ENCODE data around the gene TCF25.
"Not testable (repeated sequence)": the region's sequence is repeated elsewhere in the genome, so short reads cannot be mapped to it uniquely, and the experiment has no call there.

TCF25 gene

DNA sequence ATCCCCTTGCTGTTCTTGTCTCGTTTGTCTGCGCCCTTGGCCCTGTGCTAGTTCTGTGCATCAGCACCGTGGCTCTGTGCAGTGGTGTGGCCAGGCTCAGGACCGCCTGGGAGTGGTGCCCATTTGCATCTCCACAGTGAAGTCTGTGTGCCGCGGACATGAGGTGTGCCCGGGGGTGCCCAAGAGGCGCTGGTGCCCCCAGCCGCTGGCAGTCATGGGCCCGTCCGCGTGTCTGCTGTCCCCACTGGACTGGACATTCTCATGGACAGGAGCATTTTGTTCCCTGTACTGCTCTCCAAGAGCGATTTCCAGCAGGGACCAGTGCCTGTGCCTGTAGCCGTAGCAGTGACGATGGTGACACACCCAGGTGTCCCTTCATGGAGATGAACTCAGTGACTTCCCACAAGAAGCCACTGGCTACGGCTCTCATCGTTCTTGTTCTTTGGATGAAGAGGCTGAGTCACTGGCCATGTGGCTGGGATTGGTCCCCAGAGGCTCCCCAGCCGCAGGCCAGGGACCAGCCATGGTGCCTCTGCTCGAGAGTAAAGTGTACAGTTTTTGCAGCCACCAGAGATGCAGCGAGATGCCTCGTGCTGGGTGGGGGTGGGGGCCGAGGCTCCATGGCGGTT, 32.2 kb downstream of the TCF25 start:
- no peak for DNase-seq (ENCODE audit: low spot score)

DNA sequence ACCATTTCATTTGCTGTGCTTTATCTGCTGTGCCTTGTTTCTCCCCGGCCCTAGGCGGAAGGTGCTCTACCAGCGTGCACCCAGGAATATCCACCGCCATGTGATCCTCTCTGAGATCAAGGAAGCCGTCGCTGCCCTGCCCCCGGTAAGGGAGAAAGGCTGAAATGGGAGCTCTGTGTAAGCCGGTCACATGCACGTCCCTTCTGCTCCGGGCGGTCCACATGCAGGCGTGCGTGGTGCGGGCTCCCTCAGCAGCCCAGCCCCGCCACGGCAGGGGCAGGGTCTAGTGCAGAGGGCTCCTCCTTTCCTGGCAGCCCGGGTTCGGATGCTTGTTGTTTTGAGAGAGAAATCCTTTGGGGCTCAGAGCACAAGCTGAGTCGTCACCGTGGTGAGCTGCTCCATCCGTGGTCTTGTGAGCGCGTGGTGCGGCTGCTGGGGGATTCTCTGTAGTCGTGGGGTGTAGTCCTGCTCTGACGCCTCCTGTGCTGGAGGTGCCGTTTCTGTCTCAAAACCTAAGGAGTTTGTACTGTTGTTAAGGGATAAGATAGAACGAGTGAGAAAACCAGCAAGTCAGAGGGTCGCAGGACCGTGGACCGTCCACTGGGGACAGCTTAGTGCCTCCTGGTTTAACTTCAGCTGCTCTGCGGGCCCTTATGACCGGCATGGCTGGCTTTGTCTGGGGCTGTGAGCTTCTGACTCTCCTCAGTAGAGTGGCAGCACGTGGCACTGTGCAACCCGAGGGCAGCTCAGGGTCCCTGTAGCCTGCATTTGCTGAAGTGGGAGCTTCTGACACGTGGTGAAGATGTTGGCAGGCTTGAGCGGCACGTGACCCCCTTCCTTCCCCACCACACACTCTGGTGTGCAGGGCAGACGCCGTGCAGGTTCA, 33.0 kb downstream of the TCF25 start:
- no peak for DNase-seq (ENCODE audit: low spot score)

DNA sequence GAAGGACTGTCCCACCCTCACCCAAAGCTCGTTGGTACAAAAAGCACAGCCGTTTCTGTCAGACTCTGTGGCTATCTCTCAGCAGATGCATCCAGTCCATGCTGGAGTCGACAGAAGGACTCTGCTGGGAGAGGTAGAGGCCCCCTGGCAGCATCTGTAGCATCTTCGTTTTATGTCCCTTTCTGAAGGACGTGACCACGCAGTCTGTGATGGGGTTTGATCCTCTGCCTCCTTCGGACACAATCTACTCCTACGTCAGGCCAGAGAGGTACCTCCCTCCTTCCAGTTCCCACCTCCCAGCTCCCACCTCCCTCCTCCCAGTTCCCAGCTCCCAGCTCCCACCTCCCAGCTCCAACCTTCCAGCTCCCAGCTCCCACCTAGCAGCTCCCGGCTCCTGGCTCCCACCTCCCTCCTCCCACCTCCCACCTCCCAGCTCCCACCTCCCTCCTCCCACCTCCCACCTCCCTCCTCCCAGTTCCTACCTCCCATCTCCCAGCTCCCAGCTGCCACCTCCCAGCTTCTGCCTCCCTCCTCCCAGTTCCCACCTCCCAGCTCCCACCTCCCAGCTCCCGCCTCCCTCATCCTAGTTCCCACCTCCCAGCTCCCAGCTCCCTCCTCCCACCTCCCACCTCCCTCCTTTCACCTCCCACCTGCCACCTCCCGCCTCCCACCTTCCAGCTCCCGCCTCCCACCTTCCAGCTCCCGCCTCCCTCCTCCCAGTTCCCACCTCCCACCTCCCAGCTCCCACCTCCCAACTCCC, 33.8 kb downstream of the TCF25 start:
- DNase-seq (ENCODE audit: low spot score) = no peak

DNA sequence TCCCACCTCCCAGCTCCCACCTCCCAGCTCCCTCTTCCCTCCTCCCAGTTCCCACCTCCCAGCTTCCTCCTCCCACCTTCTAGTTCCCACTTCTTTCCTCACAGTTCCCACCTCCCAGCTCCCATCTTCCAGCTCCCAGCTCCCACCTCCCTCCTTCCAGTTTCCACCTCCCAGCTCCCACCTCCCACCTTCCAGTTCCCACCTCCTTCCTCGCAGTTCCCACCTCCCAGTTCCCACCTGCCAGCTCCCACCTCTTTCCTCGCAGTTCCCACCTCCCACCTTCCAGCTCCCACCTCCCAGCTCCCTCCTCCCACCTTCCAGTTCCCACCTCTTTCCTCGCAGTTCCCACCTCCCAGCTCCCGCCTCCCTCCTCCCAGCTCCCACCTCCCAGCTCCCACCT, 34.8 kb downstream of the TCF25 start:
- no peak for DNase-seq (ENCODE audit: low spot score)

DNA sequence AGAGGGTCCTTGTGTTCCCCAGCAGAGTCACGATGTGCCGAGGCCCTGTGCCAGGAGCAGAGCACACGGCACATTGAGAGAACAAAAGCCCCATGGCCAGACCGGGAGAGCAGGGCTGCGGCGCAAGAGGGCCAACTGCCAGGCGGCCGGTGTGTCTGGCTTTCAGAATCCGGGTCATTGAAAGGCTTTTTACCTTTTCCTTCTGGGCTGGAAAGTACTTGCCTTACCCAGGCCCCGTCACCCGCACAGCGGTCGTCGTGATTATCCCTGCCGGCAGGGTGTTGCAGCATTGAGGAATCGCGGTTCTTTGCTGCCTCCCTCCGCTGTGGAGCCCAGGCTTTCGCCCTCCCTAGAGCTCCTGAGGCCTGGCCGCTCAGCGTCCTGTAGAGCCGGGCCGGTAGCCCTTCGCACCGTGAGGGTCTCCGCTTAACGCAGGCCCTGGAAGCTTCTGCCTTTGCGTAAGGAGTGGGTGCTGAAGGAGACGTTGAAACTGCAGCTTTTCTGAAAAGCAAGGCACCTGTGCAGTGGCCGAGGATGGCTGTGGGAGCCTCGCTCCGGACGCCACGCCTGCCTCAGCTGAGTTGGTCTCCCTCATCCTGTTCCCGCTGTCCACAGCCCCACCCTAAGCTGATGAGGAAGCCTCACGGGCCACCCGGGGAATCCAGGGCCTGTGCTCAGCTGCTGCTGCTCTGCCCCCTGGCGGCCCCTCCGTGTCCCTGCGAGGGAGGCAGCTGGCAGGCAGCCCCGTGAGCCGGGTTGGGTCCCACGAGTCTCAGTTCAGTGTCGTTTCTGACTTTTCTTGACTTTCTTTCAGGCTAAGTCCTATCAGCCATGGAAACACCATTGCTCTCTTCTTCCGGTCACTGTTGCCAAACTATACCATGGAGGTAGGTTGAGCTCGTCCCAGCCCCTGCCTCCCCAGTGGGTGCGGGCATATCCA, 36.7 kb downstream of the TCF25 start:
- peak; percentile 83 for DNase-seq (ENCODE audit: low spot score)

DNA sequence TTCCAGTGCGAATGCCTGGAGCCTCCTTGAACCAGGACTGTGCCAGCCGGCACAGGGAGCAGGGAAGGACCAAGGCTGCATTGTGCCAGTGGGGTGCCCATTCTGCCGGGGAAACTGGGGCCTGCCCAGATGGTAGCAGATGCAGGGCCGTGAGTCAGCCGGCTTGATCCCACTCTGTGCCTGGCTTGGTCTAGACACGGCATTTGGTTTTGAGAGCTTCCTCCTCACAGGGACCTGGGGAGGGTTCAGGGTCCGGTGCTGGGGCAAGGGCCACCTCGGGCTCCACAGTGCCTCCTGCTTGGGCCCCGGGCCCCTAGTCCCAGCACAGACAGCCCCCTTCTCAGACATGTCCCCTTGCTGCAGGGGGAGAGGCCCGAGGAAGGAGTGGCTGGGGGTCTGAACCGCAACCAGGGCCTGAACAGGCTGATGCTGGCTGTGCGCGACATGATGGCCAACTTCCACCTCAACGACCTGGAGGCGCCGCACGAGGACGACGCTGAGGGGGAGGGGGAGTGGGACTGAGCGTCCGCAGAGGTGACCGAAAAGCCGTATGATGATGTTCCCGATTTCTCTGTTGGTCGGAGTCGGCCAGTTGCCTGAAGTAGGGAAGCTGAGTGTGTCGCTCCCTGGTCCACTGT, 37.4 kb downstream of the TCF25 start:
- DNase-seq (ENCODE audit: low spot score) = no peak

DNA sequence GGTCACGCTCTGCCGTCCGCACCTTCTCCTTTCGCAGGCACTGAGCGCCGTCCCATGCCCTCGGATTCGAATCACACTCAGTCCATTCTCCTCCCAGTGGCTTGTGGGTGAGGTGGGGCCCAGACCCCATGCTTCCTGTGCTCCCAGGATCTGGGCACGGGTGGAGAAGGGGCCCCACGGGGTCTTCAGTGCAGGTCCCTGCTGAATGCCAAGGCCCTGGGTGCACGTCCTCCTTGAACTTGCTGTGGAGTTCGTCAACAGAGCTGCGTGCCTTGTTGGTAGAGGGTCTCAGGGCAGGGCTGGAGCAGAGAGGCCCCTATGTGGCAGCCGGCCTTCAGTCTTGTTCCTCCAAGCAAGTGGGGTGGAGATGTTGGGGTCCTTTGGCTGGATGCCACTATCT, 38.0 kb downstream of the TCF25 start:
- no peak for DNase-seq (ENCODE audit: low spot score)

DNA sequence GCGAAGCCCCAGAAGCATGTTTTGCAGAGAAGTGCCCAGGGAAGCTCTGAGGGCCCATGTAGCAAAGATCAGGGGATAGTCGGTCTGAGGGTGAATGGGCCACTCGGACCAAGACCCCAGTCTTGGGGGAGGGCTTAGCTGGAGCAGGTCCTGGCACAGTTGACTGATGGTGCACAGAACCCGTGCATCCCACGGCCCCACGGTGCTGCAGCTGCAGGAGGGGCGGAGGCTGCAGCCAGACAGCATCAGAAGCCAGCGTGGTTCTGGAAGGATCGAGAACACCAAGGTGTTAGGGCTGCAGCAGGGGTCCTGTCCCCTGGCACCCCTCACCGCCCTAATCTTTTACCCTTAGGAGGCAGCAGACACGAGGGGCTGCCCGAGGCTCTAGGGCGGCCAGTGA, 38.8 kb downstream of the TCF25 start:
- no peak for DNase-seq (ENCODE audit: low spot score)

DNA sequence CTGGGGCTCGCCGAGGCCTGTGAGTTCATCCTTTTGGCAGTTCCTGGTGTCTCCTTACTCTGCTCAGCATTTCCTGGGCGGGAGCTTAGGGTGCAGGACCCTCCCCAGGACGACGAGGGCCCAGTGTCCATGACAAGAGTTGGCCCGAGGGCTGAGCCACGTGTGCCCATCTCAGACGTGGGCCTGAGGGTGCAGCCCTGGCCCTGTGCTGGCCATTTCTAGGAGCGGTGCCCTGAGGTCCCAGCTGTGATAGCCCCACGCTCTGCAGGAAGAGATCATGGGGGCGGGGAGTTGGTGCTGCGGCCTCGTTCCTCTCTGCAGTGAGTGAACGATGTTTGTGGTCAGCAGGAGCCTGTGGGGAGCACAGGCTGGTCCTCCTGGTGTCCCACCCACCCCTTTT, 39.2 kb downstream of the TCF25 start:
- DNase-seq (ENCODE audit: low spot score) = no peak

DNA sequence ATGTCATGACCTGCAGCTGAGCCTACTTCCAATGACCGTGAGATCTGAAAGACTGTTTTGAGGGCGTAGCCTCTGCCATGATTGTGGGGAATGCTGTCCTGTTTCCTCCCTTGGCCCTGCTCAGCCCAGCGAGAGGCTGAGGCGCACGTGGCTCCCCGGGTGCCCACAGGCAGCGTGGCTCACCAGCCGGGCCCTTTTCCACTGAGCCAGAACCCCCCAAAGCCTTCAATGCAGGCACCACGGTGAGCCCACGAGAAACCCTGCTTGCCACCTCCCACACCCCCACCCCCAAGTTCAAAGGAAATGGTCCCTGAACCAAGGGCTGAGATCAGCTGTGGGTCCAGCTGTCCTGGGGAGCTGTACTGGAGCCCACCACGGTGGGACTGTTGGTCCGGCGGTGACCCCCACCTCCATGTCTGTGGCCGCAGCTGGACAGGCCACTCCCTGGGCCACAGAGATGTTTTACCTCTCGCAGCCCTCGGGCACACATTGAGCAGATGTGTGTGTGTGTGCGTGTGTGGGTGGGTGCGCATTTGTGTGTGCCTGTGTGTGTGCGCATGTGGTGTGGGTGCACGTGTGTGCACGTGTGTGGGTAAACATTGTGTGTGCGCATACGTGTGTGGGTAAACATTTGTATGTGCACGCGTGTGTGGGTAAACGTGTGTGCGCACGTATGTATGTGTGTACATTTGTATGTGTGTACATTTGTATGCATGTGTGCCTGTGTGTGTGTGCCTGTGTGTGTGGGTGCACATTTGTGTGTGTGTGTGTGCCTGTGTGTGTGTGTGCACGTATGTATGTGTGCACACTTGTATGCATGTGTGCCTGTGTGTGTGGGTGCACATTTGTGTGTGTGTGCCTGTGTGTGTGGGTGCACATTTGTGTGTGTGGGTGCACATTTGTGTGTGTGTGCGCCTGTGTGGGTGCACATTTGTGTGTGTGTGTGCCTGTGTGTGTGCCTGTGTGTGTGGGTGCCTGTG, 40.3 kb downstream of the TCF25 start:
- DNase-seq (ENCODE audit: low spot score) = no peak

DNA sequence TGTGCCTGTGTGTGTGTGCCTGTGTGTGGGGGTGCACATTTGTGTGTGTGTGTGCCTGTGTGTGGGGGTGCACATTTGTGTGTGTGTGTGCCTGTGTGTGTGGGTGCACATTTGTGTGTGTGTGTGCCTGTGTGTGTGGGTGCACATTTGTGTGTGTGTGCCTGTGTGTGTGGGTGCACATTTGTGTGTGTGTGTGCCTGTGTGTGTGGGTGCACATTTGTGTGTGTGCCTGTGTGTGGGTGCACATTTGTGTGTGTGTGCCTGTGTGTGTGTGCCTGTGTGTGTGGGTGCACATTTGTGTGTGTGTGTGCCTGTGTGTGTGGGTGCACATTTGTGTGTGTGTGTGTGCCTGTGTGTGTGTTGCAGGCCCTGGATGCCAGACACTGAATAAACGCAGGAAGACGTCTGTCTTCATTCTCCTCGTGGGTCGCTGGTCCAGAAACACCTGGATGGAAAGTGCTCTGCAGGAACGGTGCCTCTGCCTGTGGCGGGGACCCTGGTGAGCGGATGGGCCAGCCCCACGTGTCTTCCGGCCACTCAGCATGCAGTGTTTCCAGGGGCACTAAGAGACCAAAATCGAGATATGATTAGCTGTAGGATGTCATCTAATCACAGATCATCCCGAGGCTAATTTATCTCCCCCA, 41.4 kb downstream of the TCF25 start:
- not testable (repeated sequence) for DNase-seq (ENCODE audit: low spot score)

DNA sequence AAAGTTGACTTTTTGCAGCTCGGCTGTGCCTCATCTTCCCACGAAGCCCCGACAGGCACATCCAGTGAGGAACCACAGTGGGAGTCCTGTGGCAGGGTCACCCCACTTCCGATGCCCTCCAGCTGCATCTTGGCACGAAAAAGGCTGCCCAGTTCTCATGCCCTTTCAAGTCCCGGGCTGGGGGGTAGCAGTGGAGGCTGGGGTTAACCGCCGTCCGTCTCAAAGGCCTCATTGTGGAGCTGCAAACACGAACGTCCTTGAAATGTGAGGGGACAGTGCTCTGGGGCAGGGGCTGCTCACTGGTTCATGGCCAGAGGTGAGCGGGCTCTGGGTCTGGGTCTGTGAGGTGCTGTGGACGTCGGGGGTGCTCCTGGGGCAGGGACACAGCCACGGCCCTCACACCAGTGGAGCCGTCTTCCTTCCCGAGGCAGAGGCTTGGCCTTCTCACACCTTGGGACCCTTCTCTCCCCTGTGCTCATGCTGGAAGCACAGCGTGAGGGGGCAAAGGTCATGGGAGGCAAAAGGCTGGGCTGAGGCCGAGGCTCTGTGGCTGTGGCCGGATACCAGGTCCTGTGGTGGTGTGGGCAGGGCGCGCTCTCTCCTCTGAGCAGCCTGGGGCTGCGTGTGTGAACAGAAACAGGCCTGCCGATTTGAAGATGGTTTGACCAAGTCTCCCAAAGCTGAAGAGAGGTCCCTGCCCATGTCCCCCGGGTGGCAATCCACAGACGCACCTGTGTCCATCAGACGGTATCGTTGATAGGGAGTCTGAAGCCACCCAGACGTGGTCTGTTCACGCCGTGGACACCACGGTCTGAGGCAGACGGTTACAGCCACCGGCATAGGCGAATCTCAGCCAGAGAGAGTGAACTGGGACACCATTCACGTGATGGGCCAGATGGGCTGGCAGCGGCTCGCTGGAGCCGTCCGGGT, 42.2 kb downstream of the TCF25 start:
- DNase-seq (ENCODE audit: low spot score) = no peak

DNA sequence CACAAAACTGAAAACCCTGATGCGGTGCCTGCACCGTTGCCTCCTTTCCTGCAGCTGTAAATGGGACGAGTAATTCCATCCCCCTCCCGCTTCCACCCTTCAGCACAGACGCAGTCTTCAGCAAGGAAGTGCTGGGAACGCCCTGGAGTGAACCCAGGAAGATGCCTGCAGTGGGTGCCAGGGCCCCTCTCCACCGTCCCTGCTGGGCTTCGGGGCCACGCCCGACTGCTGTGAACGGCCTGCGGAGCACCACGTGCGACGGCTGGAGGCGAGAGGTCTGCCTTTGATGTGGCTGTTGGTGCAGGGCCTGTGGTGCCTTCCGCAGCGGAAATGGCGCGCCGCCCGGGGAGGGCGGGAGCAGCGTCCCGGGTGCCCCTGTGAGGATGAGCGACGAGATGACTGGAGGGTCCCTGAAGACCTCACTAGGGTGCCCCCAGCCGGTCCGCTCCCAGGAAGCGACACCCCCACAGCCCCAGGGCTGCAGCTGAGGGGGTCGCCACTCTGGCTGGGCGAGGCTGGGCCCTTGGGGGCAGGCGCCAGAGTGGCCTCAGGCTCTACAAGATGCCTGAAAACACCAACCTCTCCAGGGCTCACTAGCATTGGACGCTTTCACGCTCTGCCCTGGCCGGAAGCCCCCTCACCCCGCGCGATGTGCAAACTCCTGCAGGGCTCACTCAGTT, 44.5 kb downstream of the TCF25 start:
- DNase-seq (ENCODE audit: low spot score) = no peak

DNA sequence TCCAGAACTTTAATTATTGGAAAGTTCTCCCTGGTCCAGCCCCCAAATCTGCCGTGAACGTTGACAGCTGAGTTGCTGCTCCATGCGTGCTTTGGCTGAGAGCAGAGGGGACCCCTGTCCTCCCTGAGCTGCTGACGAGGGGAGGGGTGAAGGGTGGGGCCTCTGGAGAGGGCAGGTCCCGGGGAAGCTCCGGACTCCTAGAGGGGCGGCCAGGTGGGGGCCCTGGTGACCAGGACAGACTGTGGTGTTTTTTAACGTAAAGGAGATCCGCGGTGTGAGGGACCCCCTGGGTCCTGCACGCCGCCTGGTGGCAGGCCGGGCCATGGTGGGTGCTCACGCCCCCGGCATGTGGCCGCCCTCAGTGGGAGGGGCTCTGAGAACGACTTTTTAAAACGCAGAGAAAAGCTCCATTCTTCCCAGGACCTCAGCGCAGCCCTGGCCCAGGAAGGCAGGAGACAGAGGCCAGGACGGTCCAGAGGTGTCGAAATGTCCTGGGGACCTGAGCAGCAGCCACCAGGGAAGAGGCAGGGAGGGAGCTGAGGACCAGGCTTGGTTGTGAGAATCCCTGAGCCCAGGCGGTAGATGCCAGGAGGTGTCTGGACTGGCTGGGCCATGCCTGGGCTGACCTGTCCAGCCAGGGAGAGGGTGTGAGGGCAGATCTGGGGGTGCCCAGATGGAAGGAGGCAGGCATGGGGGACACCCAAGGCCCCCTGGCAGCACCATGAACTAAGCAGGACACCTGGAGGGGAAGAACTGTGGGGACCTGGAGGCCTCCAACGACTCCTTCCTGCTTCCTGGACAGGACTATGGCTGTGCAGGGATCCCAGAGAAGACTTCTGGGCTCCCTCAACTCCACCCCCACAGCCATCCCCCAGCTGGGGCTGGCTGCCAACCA, 45.3 kb downstream of the TCF25 start, which contains the start of gene MC1R:
Gene MC1R, plus strand, starts transcription at position 410 of the 895 bp plus-strand sequence. Its CDS starts 397 bp downstream, at position 807.
- no peak for DNase-seq (ENCODE audit: low spot score)

DNA sequence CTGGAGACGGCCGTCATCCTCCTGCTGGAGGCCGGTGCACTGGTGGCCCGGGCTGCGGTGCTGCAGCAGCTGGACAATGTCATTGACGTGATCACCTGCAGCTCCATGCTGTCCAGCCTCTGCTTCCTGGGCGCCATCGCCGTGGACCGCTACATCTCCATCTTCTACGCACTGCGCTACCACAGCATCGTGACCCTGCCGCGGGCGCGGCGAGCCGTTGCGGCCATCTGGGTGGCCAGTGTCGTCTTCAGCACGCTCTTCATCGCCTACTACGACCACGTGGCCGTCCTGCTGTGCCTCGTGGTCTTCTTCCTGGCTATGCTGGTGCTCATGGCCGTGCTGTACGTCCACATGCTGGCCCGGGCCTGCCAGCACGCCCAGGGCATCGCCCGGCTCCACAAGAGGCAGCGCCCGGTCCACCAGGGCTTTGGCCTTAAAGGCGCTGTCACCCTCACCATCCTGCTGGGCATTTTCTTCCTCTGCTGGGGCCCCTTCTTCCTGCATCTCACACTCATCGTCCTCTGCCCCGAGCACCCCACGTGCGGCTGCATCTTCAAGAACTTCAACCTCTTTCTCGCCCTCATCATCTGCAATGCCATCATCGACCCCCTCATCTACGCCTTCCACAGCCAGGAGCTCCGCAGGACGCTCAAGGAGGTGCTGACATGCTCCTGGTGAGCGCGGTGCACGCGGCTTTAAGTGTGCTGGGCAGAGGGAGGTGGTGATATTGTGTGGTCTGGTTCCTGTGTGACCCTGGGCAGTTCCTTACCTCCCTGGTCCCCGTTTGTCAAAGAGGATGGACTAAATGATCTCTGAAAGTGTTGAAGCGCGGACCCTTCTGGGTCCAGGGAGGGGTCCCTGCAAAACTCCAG, 46.4 kb downstream of the TCF25 start:
- DNase-seq (ENCODE audit: low spot score) = no peak

DNA sequence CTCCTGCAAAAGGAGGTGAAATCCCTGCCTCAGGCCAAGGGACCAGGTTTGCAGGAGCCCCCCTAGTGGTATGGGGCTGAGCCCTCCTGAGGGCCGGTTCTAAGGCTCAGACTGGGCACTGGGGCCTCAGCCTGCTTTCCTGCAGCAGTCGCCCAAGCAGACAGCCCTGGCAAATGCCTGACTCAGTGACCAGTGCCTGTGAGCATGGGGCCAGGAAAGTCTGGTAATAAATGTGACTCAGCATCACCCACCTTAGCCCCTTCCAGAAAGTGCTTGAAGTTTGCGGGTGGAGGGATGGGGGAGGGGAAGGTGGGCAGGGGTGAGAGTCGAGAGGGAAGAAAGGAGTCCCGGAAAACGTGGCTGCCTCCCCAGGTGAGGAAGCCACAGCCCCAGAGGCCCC, 47.3 kb downstream of the TCF25 start:
- no peak for DNase-seq (ENCODE audit: low spot score)
